ENCODE data around the gene ADORA2A. TPM values are rescaled to one million over a fixed set of nuclear protein-coding genes. Genes with fewer than 3 reads are reported as not detected.

Gene ADORA2A
- total and polyA plus RNA-seq, 2 of the 8 experiments (the other 6 are each of a cell fraction or from before 2014, with no cell fraction given) = 7.1 to 20.3 TPM

DNA sequence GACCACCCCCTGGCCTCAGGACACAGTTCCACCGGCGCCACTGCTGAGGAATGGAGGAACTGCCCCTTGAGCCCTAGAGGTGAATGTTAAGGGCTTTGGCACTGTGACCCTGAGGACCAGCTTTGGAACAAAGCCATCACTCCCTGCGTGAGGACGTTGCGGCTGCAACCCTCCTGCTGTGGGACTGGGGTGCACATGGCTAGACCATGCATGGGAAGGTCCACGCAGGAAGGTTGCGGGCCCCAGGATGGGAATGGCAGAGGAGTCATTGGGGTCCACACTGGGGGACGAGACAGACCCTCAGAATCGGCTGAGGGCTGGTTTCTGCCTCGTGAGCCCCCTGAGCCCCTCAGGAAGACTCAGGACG is 6.4 kb upstream of the ADORA2A start:
- 0 out of 2 replicates have a peak overlapping the region, but pooled peaks have one; percentile 35 for H2BK5ac ChIP-seq (ENCODE audit: low read depth, low read length)
- H4K20me1 ChIP-seq (replicated peaks in 1 of 2; ENCODE audit: control insufficient read depth in 1 of 2, insufficient read depth in 2 of 2, low read length in 2 of 2) = no peaks in the 10 kb centered on the region
- H3K27ac ChIP-seq (ENCODE audit: low read depth, low read length) = no peak overlapping the region
- no peak overlapping the region for H3K9ac ChIP-seq (replicated peaks in 1 of 4; ENCODE audit: extremely low read depth in 1 of 4, low read depth in 3 of 4, low read length in 3 of 4)
- H3K18ac ChIP-seq (ENCODE audit: extremely low read depth, low read length) = no peak overlapping the region
- ChIA-PET CTCF (ENCODE audit: partially characterized antibody) (interaction anchor here (0.6 to 10.6 kb wide), 32 partner anchors 12 to 652 kb away, joined by 3 to 201 read pairs (median 5); partner anchors contain the start of gene UPB1), POLR2A (ENCODE audit: partially characterized antibody) (interaction anchor here (1.0 kb wide), 1 partner anchor 130 kb away, joined by 3 read pairs; no protein-coding TSS in a partner anchor)
- H2AK5ac ChIP-seq (ENCODE audit: low read depth, low read length) = no peak overlapping the region; the same call in 1 of the 2 replicates
- H2BK20ac ChIP-seq (ENCODE audit: low read length) = no peak overlapping the region
- peak overlapping the region; percentile 68; the same call in 1 of the 2 replicates for H2BK12ac ChIP-seq (ENCODE audit: low read depth, low read length)
- H4K91ac ChIP-seq (replicated peaks; ENCODE audit: insufficient read length, low read length) = peak overlapping the region; percentile 23
- no peak overlapping the region for H3K14ac ChIP-seq (ENCODE audit: insufficient read length)
- TF ChIP-seq ZNF274 (IDR thresholded peaks at IDR 0.05; ENCODE audit: borderline replicate concordance, extremely low read depth, low read length) = no peak
- no peak for TF ChIP-seq KDM1A (IDR thresholded peaks at IDR 0.05; ENCODE audit: borderline replicate concordance, low read length)
- TF ChIP-seq TCF12 (IDR thresholded peaks at IDR 0.05; ENCODE audit: low read depth, low read length) = no peak
- TF ChIP-seq RAD21 (IDR thresholded peaks at IDR 0.05 in 1 of 2, conservative IDR thresholded peaks at IDR 0.05 in 1 of 2; ENCODE audit: low read depth in 2 of 2, low read length in 2 of 2) = no peak
- TF ChIP-seq POLR2AphosphoS5 (IDR thresholded peaks at IDR 0.05; ENCODE audit: low read depth, low read length) = no peak
- TF ChIP-seq POLR2A (IDR thresholded peaks at IDR 0.05; ENCODE audit: control extremely low read depth in 1 of 2, low read depth in 2 of 2, low read length in 2 of 2) = no peak
- H3K79me1 ChIP-seq (ENCODE audit: low read depth, low read length) = no peaks in the 10 kb centered on the region
- no peak overlapping the region for H3K4me3 ChIP-seq (ENCODE audit: extremely low read depth in 1 of 4, insufficient read depth in 2 of 4, low read depth in 3 of 4, low read length in 4 of 4)
- FAIRE-seq = no peak
- no peak overlapping the region; the same call in 1 of the 2 replicates for H2BK15ac ChIP-seq (ENCODE audit: low read length)
- H3K4me2 ChIP-seq (ENCODE audit: insufficient read depth in 1 of 2, low read depth in 2 of 2, low read length in 2 of 2) = no peak overlapping the region
- no peaks in the 10 kb centered on the region for H3K9me3 ChIP-seq (ENCODE audit: insufficient read depth in 2 of 2, low read depth in 1 of 2, low read length in 1 of 2)
- peaks cover 6% of the 10 kb centered on the region; the same call in 1 of the 2 replicates for H3K23me2 ChIP-seq (ENCODE audit: low read depth, low read length)
- H3K23ac ChIP-seq (ENCODE audit: insufficient read length) = no peak overlapping the region
- H4K5ac ChIP-seq (ENCODE audit: insufficient read length, low read depth, low read length) = no peak overlapping the region
- no peaks in the 10 kb centered on the region for H3K79me2 ChIP-seq (ENCODE audit: control insufficient read depth in 1 of 2, insufficient read depth in 2 of 2, low read length in 2 of 2)
- no peak overlapping the region for H2BK120ac ChIP-seq (replicated peaks; ENCODE audit: low read depth, low read length)
- peaks cover 0 to 32% (median 20%) of the 10 kb centered on the region in 4 experiments; a peak in 6 of 7 replicates for H3K4me1 ChIP-seq (replicated peaks in 1 of 4; ENCODE audit: control insufficient read depth in 3 of 4, insufficient read depth in 4 of 4, low read length in 3 of 4)
- no peak for DNase-seq (ENCODE audit: low read depth in 1 of 2, low spot score in 2 of 2)
- no peak overlapping the region for H2AFZ ChIP-seq (ENCODE audit: low read length)
- H3K27me3 ChIP-seq (replicated peaks in 1 of 4; ENCODE audit: control insufficient read depth in 3 of 4, extremely low read depth in 1 of 4, insufficient read depth in 3 of 4, low read length in 3 of 4) = peaks cover 3 to 21% (median 15%) of the 10 kb centered on the region in 4 experiments
- no peak overlapping the region for H4K8ac ChIP-seq (ENCODE audit: extremely low read depth, insufficient read depth, low read length)
- H3K36me3 ChIP-seq (ENCODE audit: control insufficient read depth in 2 of 4, insufficient read depth in 4 of 4, low read length in 3 of 4) = no peaks in the 10 kb centered on the region; a peak in 1 of 8 replicates
- no peak overlapping the region for H3K4ac ChIP-seq (replicated peaks; ENCODE audit: insufficient read length, low read depth, low read length)
- 90% methylated on average over 11 of the region's 11 CpGs; no CpG with 5 or more reads in 1 of the 2 experiments for WGBS, 2 experiments (ENCODE audit: extremely low coverage in 1 of 2, insufficient coverage in 1 of 2, insufficient read length in 1 of 2, insufficient replicate concordance in 2 of 2, low coverage in 1 of 2, low lambda C conversion rate in 2 of 2, missing lambda C conversion rate in 1 of 2)
- no peak overlapping the region for H3K56ac ChIP-seq (replicated peaks; ENCODE audit: insufficient read length, low read depth, low read length)
